HG03103 (cell line): ENCODE results near the gene NEK3.
"Not testable (repeated sequence)": the region's sequence is repeated elsewhere in the genome, so short reads cannot be mapped to it uniquely, and the experiment has no call there.

Experiments
- ATAC-seq: cut with Tn5 transposase; IDR thresholded peaks from one replicate; pipeline ENCODE4 v1.9.1; 2021; ENCODE audit warnings: low read depth; ENCODE audit not compliant: unreplicated experiment

NEK3 gene

DNA sequence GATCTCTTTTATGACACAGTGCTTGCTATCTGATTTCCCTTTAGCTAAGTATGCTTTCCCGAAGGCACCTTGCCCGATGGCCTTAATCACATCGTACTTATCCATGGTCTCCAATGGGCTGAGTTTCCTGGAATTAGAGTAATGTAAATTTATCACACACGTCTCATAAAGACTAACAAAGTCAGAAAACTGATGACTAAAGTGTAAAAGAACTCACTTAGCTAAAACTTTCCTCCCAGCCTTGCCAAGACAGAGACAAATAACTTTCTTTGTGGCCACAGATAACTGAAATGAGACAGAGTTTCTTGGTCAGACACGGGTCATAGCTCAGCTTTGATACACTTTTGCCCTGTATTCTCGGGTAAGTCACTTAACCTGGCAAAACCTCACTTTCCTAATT lies 32.0 kb downstream of the NEK3 start:
- ATAC-seq = no peak

DNA sequence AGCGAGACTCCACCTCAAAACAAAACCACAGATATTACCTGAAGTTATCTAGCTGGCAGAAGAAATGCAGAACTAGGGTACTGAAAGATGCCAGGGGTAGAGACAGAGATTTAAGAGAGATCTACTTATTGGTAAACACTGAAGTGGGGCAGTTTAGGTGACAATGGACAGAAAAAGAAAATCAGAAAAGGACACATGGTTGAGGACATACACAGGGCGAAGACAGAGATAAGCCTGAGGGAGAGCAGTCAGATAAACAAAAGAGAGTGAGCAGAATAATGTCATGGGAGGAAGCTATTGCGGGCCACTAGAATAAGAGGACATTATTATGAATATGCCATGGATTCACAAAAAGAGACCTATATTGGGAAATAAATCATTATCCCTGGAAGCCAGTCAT lies 33.9 kb downstream of the NEK3 start:
- ATAC-seq = no peak

DNA sequence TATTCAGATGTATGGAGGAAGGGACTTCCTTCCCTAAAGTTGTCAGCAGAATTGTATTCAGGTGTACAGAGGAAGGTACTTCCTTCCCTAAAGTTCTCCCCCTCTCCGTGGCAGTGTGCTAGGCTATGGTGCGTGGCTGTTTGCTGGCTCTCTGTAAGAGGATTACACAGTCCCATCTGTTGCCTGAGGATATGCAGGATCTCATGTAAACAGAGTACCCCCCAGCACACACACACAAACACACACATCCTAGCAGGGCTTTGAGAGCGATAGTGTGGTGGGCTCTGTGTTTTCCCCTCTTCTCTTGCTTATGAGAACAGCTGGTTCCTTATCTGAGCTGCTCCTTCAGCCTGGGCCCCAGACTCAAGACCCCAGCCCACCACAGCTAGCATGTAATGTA lies 40.8 kb downstream of the NEK3 start:
- ATAC-seq = no peak

DNA sequence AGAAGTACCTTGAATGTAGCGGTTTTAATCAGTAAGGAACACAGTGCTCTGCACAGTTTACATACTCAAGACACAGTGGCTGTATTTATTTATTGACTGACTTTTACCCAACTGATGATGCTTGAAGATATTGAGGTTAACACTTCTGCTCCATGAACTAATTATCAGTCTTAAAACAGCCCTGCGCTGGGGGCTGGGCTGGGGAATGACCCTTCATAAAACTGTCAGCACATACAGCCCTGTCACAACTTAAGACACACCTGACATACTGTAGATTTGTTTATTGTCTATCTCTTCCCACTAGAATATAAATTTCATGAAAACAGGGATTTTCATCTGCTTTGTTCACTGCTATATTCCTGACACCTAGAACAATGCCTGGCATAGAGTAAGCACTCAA lies 41.3 kb downstream of the NEK3 start:
- no peak for ATAC-seq

DNA sequence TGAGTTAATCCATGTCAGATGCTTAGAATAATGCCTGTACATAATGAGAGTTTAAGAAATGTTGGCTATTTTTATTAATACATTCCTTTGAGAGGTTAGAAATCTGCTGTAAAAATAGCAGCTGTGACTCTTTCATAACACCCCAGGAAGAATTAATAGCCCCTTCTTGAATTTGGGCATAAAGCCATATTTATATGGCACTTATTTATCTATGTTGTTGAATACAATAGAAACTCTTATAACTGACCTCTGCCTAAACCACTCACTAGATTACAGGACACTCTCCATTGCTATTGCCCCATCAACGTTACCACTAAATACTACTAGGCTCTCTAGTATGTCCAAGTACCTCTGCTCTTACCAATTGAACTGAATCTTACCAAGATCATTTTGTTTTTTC lies 46.8 kb downstream of the NEK3 start:
- ATAC-seq = no peak

DNA sequence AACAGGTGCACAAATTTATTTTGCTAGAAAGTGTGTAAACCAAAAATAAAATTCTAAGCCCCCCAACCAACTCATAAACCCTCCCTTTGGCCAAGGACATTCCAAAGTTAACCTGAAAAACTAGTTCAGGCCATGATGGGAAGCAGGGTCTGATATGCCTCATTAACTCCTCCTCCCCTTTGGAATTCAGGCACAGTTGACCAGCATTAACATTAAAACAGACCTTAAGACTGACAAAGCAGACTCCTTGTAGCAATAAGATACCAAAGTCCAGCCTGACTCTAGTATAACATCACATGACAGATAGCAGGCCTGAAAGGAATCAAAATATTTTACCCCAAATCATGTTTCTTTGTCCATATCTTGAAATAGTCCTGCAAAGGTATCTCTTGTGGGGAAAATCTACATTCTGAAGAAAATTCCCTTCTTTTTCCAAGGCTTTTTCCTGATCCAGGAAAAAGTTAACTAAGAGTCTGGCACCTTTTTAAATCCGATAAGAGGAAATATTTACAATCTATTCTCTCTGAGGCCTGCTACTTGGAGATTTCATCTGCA lies 50.2 kb downstream of the NEK3 start:
- no peak for ATAC-seq

DNA sequence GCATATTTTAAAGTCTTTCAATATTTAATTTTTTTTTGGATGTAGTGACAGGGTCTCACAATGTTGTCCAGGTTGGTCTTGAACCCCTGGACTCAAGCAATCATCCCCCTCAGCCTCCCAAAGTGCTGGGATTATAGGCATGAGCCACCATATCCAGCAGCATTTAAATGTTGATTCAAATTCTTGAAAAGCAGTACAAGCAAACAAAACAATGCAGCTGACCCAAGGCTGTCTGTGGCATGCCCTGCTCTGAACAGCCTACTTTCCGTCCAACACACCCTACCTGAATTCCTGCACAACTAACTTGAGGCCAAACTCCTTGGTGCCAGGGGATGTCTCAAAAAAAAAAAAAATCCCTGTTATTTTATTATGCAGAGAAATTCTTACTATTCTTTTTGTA lies 53.6 kb downstream of the NEK3 start:
- ATAC-seq = no peak

DNA sequence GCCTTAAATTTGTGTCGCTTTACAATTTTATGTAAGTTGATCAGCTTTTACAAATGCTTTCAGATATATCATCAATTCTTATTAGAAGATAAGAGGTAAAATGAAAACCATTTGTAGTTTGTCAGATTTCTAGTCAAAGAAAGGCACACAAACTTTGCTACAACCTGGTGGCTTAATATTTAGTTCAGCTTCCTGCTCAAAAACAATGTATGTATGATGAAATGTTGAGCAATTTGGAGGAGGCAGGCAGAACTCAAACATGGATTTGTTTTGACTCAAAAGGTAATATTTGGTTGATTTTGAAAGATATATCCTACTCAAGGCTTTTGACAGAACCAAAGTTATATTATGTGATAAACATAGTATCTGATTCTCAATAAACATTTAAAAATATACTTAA lies 54.8 kb downstream of the NEK3 start:
- no peak for ATAC-seq

DNA sequence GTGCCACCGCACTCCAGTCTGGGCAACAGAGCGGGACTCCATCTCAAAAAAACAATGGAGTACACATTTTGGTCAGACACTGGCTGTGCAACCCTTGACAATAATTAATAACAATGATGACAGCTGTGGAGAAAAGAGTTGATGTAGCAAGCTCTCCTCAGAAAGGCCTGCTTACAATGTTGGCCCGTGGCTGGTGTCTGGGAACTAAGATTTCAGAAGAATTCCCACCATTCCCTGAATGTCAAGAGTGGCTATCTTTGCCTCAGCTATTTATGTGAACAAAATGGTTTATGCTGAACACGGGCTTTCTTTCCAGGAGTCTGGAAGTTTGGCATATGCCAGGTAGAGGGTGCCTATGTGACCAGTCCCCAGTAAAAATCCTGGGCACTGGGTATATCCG lies 56.0 kb downstream of the NEK3 start:
- ATAC-seq = no peak

DNA sequence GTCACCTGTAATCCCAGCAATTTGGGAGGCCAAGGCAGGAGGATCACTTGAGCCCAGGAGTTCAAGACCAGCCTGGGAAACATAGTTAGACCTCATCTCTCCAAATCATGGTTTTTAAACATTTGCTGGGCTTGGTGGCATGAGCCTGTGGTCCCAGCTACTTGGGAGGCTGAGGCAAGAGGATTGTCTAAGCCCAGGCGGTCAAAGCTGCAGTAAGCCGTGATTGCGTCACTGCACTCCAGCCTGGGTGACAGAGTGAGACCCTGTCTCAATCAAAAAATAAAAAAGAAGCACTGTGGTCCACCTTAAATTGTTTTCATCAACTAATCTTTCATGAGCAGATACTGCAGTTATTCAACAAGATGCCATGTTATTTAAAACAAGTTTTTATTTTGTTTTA lies 57.0 kb downstream of the NEK3 start:
- not testable (repeated sequence) for ATAC-seq

DNA sequence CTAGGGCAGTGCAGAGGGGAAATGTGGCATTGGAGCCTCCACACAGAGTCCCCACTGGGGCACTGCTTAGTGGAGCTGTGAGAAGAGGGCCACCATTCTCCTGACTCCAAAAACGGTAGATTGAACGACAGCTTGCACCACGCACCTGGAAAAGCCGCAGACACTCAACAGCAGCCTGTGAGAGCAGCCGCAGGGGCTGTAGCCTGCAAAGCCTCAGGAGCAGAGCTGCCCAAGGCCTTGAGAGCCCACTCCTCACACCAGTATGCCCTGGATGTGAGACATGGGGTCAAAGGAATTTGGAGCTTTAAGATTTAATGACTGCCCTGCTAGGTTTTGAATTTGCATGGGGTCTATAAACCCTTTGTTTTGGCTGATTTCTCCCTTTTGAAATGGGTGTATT lies 62.2 kb downstream of the NEK3 start:
- ATAC-seq = no peak

DNA sequence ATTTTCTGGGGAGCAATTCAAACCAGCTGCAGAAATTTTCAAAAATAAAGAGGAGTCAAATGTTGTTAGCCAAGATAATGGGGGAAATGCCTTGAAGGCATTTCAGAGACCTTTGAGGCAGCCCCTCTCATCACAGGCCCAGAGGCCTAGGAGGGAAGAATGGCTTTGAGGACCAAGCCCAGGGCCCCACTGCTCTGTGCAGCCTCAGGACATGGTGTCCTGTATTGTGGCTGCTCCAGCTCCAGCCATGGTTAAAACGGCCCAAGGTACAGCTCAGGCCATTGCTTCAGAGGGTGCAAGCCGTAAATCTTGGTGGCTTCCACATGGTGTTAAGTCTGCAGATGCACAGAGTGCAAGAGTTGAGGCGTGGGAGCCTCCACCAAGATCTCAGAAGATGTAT lies 62.6 kb downstream of the NEK3 start:
- ATAC-seq = no peak

DNA sequence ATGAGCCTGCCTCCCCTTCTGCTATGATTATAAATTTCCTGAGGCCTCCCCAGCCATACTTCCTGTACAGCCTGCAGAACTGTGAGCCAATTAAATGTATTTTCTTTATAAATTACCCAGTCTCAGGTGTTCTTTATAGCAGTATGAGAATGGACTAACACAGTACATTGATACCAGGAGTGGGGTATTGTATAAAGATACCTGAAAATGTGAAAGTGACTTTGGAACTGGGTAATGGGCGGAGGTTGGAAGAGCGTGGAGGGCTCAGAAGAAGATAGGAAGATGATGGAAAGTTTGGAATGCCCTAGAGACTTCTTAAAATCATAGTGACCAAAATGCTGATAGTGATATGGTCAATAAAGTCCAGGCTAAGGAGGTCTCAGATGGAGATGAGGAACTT lies 63.3 kb downstream of the NEK3 start:
- no peak for ATAC-seq

DNA sequence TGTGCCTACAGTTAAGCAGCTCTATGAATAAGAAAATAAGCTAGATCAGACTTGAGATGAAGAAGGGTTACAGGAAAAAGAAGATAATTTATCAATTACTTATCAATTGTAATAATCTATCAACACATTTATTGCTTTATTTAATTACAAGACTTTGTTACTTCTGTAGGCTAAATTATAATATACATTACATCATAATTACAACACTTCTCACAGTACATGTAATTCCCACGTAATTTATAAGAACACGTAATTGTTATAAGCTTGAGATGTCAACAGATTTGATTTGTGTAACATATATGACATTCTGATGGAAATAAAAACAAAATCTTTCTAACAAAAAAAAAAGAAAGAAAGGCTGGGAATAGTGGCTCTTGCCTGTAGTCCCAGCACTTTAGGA lies 67.3 kb downstream of the NEK3 start:
- no peak for ATAC-seq

DNA sequence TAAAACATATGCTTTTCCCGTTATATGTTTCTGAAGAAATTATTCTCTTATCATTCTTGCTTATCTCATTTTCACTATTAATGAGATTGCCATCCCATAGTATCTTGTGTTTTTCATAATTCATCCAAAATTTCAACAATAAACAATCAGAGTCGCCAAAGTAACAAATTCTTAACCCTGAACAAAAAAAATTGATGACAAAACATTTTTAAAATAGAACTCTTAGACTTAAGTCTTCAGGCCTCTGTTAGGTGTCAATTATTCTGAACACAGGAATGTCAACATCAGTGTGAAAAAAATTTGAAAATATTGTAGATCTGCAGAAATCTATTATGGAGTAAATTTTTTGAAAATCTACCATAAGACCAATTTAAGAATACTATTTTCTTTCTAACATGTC lies 67.9 kb downstream of the NEK3 start:
- no peak for ATAC-seq

DNA sequence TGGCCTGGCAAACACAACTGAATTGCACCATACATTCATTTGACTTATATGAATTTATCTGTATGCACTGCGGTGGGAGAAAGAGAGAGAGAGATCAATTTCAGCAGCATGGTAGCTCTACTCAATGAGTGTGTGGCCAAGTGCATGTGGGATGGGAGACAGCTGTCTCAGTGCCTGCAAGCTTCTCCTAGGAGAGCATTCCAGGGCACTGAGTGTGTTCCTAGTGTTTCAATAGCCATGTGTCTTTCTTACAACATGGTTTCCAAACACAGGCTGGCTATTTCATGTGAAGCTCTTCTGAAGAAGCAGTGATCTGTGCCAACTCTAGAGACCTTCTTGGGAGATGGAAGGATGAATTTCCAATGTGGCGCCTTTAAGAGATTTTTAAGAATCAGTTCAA lies 74.0 kb downstream of the NEK3 start:
- no peak for ATAC-seq

DNA sequence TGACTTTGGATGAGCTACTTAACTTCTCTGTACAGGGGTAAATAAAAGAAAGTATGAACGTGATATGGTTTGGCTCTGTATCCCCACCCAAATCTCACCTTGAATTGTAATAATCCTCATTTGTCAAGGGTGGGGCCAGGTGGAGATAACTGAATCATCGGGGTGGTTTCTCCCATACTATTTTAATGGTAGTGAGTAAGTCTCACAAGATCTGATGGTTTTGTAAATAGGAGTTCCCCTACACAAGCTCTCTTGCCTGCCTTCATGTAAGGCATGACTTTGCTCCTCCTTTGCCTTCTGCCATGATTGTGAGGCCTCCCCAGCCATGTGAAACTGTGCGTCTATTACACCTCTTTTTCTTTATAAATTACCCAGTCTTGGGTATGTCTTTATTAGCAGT lies 74.4 kb downstream of the NEK3 start:
- not testable (repeated sequence) for ATAC-seq
